ENCODE measurements around the gene REST. TPM values are rescaled to one million over a fixed set of nuclear protein-coding genes. Genes with fewer than 3 reads are reported as not detected.

Gene REST
- total and polyA plus RNA-seq, 7 experiments from 2014 or later: 55.7 to 203 (median 75.1) TPM

GRCh38 chr4:56940971-56941370 lies 33.3 kb downstream of the REST start:
- Mint-ChIP-seq H3K4me3 (no peak overlapping the region), H3K27ac (no peak overlapping the region), H3K4me1 (peaks cover 0 to 22% (median 0%) of the 10 kb centered on the region in 7 donors), H3K9me3 (peaks cover 0 to 3% (median 0%) of the 10 kb centered on the region in 11 donors), H3K36me3 (peaks cover 3 to 24% (median 16%) of the 10 kb centered on the region in 5 donors), H3K27me3 (no peaks in the 10 kb centered on the region)
- Histone ChIP-seq H3K27ac (ENCODE audit: low read depth, low read length) (no peak overlapping the region), H3K36me3 (ENCODE audit: control insufficient read depth in 2 of 3, insufficient read depth in 3 of 3, low read length in 3 of 3) (peaks cover 0 to 23% (median 0%) of the 10 kb centered on the region in 3 experiments), H3K4me3 (ENCODE audit: low read length) (no peak overlapping the region), H3K9me3 (ENCODE audit: control insufficient read depth in 2 of 3, low read length in 3 of 3) (no peaks in the 10 kb centered on the region), H3K27me3 (ENCODE audit: control insufficient read depth in 2 of 2, insufficient read depth in 2 of 2, low read length in 2 of 2) (no peaks in the 10 kb centered on the region), H3K4me1 (ENCODE audit: control insufficient read depth in 2 of 2, insufficient read depth in 2 of 2, low read length in 2 of 2) (no peaks in the 10 kb centered on the region)
- ChIA-PET POLR2A (interaction anchor here (0.8 to 1.0 kb wide), 2 partner anchors 34 to 37 kb away, joined by 3 read pairs; partner anchors contain the start of genes NOA1 and REST), CTCF (no interaction called here)
- no peak for ATAC-seq
- DNase-seq: no peak
- intact Hi-C loops (cut with micrococcal nuclease): no loop called here

- Mint-ChIP-seq H3K9me3 (peaks cover 0 to 3% (median 0%) of the 10 kb centered on the region in 11 donors), H3K36me3 (peaks cover 3 to 24% (median 16%) of the 10 kb centered on the region in 5 donors), H3K27me3 (no peaks in the 10 kb centered on the region), H3K4me3 (no peak overlapping the region), H3K27ac (no peak overlapping the region), H3K4me1 (peaks cover 0 to 22% (median 0%) of the 10 kb centered on the region in 7 donors)
- no peak for DNase-seq
- ChIA-PET CTCF (no interaction called here), POLR2A (interaction anchor here (0.8 to 1.0 kb wide), 2 partner anchors 34 to 36 kb away, joined by 3 read pairs; partner anchors contain the start of genes NOA1 and REST)
- Histone ChIP-seq H3K4me3 (ENCODE audit: low read length) (no peak overlapping the region), H3K4me1 (ENCODE audit: control insufficient read depth in 2 of 2, insufficient read depth in 2 of 2, low read length in 2 of 2) (no peaks in the 10 kb centered on the region), H3K36me3 (ENCODE audit: control insufficient read depth in 2 of 3, insufficient read depth in 3 of 3, low read length in 3 of 3) (peaks cover 0 to 20% (median 0%) of the 10 kb centered on the region in 3 experiments), H3K27me3 (ENCODE audit: control insufficient read depth in 2 of 2, insufficient read depth in 2 of 2, low read length in 2 of 2) (no peaks in the 10 kb centered on the region), H3K27ac (ENCODE audit: low read depth, low read length) (no peak overlapping the region), H3K9me3 (ENCODE audit: control insufficient read depth in 2 of 3, low read length in 3 of 3) (no peaks in the 10 kb centered on the region)
- ATAC-seq: no peak
- intact Hi-C loops (cut with micrococcal nuclease): no loop called here
These were observed 33.7 kb downstream of the REST start for GRCh38 chr4:56941403-56941802.

GRCh38 chr4:56953680-56954520 lies 46.2 kb downstream of the REST start:
- Histone ChIP-seq H3K36me3 (ENCODE audit: control insufficient read depth in 2 of 3, insufficient read depth in 3 of 3, low read length in 3 of 3) (no peaks in the 10 kb centered on the region), H3K27ac (ENCODE audit: low read depth, low read length) (no peak overlapping the region), H3K9me3 (ENCODE audit: control insufficient read depth in 2 of 3, low read length in 3 of 3) (no peaks in the 10 kb centered on the region), H3K4me3 (ENCODE audit: low read length) (no peak overlapping the region), H3K27me3 (ENCODE audit: control insufficient read depth in 2 of 2, insufficient read depth in 2 of 2, low read length in 2 of 2) (no peaks in the 10 kb centered on the region), H3K4me1 (ENCODE audit: control insufficient read depth in 2 of 2, insufficient read depth in 2 of 2, low read length in 2 of 2) (no peaks in the 10 kb centered on the region)
- H3K27me3 Mint-ChIP-seq: no peaks in the 10 kb centered on the region
- ChIA-PET POLR2A (no interaction called here), CTCF (no interaction called here)
- ATAC-seq: no peak
- intact Hi-C loops (cut with micrococcal nuclease): no loop called here
- DNase-seq: no peak
- no peak overlapping the region for H3K4me3 Mint-ChIP-seq
- no peaks in the 10 kb centered on the region for H3K36me3 Mint-ChIP-seq
- H3K4me1 Mint-ChIP-seq: peaks cover 0 to 4% (median 0%) of the 10 kb centered on the region in 7 donors
- no peaks in the 10 kb centered on the region for H3K9me3 Mint-ChIP-seq
- H3K27ac Mint-ChIP-seq: no peak overlapping the region

- H3K4me3 Mint-ChIP-seq: no peak overlapping the region
- H3K27ac Mint-ChIP-seq: no peak overlapping the region
- DNase-seq: no peak
- CTCF ChIA-PET: no interaction called here
- H3K4me1 Mint-ChIP-seq: peaks cover 0 to 2% (median 0%) of the 10 kb centered on the region in 7 donors
- Histone ChIP-seq H3K4me3 (ENCODE audit: low read length) (no peak overlapping the region), H3K4me1 (ENCODE audit: control insufficient read depth in 2 of 2, insufficient read depth in 2 of 2, low read length in 2 of 2) (no peaks in the 10 kb centered on the region), H3K27ac (ENCODE audit: low read depth, low read length) (no peak overlapping the region), H3K27me3 (ENCODE audit: control insufficient read depth in 2 of 2, insufficient read depth in 2 of 2, low read length in 2 of 2) (no peaks in the 10 kb centered on the region), H3K9me3 (ENCODE audit: control insufficient read depth in 2 of 3, low read length in 3 of 3) (no peaks in the 10 kb centered on the region), H3K36me3 (ENCODE audit: control insufficient read depth in 2 of 3, insufficient read depth in 3 of 3, low read length in 3 of 3) (peaks cover 0 to 14% (median 9%) of the 10 kb centered on the region in 3 experiments)
- peak; percentile 88 for ATAC-seq
- H3K9me3 Mint-ChIP-seq: no peaks in the 10 kb centered on the region
- no peaks in the 10 kb centered on the region for H3K27me3 Mint-ChIP-seq
- H3K36me3 Mint-ChIP-seq: peaks cover 0 to 11% (median 4%) of the 10 kb centered on the region in 5 donors
- POLR2A ChIA-PET: no interaction called here
- intact Hi-C loops (cut with micrococcal nuclease): no loop called here
These were observed 50.4 kb downstream of the REST start for GRCh38 chr4:56958111-56958517.

- Histone ChIP-seq H3K4me3 (ENCODE audit: low read length) (no peak overlapping the region), H3K4me1 (ENCODE audit: control insufficient read depth in 2 of 2, insufficient read depth in 2 of 2, low read length in 2 of 2) (no peaks in the 10 kb centered on the region), H3K27me3 (ENCODE audit: control insufficient read depth in 2 of 2, insufficient read depth in 2 of 2, low read length in 2 of 2) (no peaks in the 10 kb centered on the region), H3K27ac (ENCODE audit: low read depth, low read length) (no peak overlapping the region), H3K36me3 (ENCODE audit: control insufficient read depth in 2 of 3, insufficient read depth in 3 of 3, low read length in 3 of 3) (peaks cover 0 to 21% (median 9%) of the 10 kb centered on the region in 3 experiments), H3K9me3 (ENCODE audit: control insufficient read depth in 2 of 3, low read length in 3 of 3) (no peaks in the 10 kb centered on the region)
- Mint-ChIP-seq H3K27ac (no peak overlapping the region), H3K27me3 (no peaks in the 10 kb centered on the region), H3K36me3 (peaks cover 0 to 11% (median 6%) of the 10 kb centered on the region in 5 donors), H3K9me3 (no peaks in the 10 kb centered on the region), H3K4me3 (no peak overlapping the region), H3K4me1 (peaks cover 0 to 2% (median 0%) of the 10 kb centered on the region in 7 donors)
- POLR2A ChIA-PET: no interaction called here
- CTCF ChIA-PET: interaction anchor here (0.6 kb wide), 1 partner anchor 567 kb away, joined by 3 read pairs; no protein-coding TSS in a partner anchor
- intact Hi-C loops (cut with micrococcal nuclease): no loop called here
- DNase-seq: no peak
- ATAC-seq: no peak
These were observed 51.4 kb downstream of the REST start for GRCh38 chr4:56959100-56959499.

- H3K27me3 ChIP-seq (ENCODE audit: control insufficient read depth in 2 of 2, insufficient read depth in 2 of 2, low read length in 2 of 2): no peaks in the 10 kb centered on the region
- no peak for ATAC-seq
- Mint-ChIP-seq H3K27ac (no peak overlapping the region), H3K4me1 (peaks cover 0 to 2% (median 0%) of the 10 kb centered on the region in 7 donors), H3K4me3 (no peak overlapping the region), H3K9me3 (no peaks in the 10 kb centered on the region), H3K27me3 (no peaks in the 10 kb centered on the region), H3K36me3 (peaks cover 0 to 23% (median 11%) of the 10 kb centered on the region in 5 donors)
- no peak for DNase-seq
- intact Hi-C loops (cut with micrococcal nuclease): loop anchor here in 1 of 2 donors (2.0 kb wide), 1 partner anchor 16 kb away; the partner anchor contains the start of gene NOA1
- ChIA-PET POLR2A (no interaction called here), CTCF (no interaction called here)
- H3K4me1 ChIP-seq (ENCODE audit: control insufficient read depth in 2 of 2, insufficient read depth in 2 of 2, low read length in 2 of 2): no peaks in the 10 kb centered on the region
- H3K9me3 ChIP-seq (ENCODE audit: control insufficient read depth in 2 of 3, low read length in 3 of 3): no peaks in the 10 kb centered on the region
- H3K4me3 ChIP-seq (ENCODE audit: low read length): no peak overlapping the region
- H3K27ac ChIP-seq (ENCODE audit: low read depth, low read length): no peak overlapping the region
- peaks cover 8 to 41% (median 13%) of the 10 kb centered on the region in 3 experiments for H3K36me3 ChIP-seq (ENCODE audit: control insufficient read depth in 2 of 3, insufficient read depth in 3 of 3, low read length in 3 of 3)
These were observed 53.4 kb downstream of the REST start for GRCh38 chr4:56961107-56961500.
